HG02623 (cell line): ENCODE results near the gene BMPER.

Source experiments
- ATAC-seq: cut with Tn5 transposase; IDR thresholded peaks from one replicate; pipeline ENCODE4 v1.9.1; 2021; ENCODE audit warnings: moderate library complexity; ENCODE audit not compliant: unreplicated experiment

BMPER gene

GRCh38 chr7:34016876-34017275, 111.5 kb downstream of the BMPER start:
- no peak for ATAC-seq

GRCh38 chr7:34019301-34019790, 114.0 kb downstream of the BMPER start:
- ATAC-seq: no peak

- no peak for ATAC-seq
These were observed 117.3 kb downstream of the BMPER start for GRCh38 chr7:34022626-34023025.

GRCh38 chr7:34025600-34025999, 120.3 kb downstream of the BMPER start:
- ATAC-seq: no peak

GRCh38 chr7:34026481-34027190, 121.3 kb downstream of the BMPER start:
- no peak for ATAC-seq

GRCh38 chr7:34031156-34031555, 125.8 kb downstream of the BMPER start:
- no peak for ATAC-seq

- ATAC-seq: no peak
These were observed 129.4 kb downstream of the BMPER start for GRCh38 chr7:34034728-34035127.

GRCh38 chr7:34036051-34036920, 130.9 kb downstream of the BMPER start:
- no peak for ATAC-seq

GRCh38 chr7:34036972-34037792, 131.8 kb downstream of the BMPER start:
- no peak for ATAC-seq

- no peak for ATAC-seq
These were observed 133.6 kb downstream of the BMPER start for GRCh38 chr7:34038816-34039470.

GRCh38 chr7:34041707-34042106, 136.4 kb downstream of the BMPER start:
- ATAC-seq: no peak

- ATAC-seq: no peak
These were observed 137.1 kb downstream of the BMPER start for GRCh38 chr7:34042406-34042805.

GRCh38 chr7:34043461-34044305, 138.3 kb downstream of the BMPER start:
- ATAC-seq: no peak

- ATAC-seq: no peak
These were observed 138.9 kb downstream of the BMPER start for GRCh38 chr7:34044306-34044643.

- no peak for ATAC-seq
These were observed 139.5 kb downstream of the BMPER start for GRCh38 chr7:34044734-34045353.

GRCh38 chr7:34048445-34048844, 143.1 kb downstream of the BMPER start:
- no peak for ATAC-seq

GRCh38 chr7:34054075-34054474, 148.7 kb downstream of the BMPER start:
- no peak for ATAC-seq

GRCh38 chr7:34057136-34057535, 151.8 kb downstream of the BMPER start:
- ATAC-seq: no peak

- no peak for ATAC-seq
These were observed 152.6 kb downstream of the BMPER start for GRCh38 chr7:34057956-34058355.

- no peak for ATAC-seq
These were observed 153.4 kb downstream of the BMPER start for GRCh38 chr7:34058801-34059135.
